ENCODE data around the gene SLC26A6.

The SLC26A6 gene

DNA sequence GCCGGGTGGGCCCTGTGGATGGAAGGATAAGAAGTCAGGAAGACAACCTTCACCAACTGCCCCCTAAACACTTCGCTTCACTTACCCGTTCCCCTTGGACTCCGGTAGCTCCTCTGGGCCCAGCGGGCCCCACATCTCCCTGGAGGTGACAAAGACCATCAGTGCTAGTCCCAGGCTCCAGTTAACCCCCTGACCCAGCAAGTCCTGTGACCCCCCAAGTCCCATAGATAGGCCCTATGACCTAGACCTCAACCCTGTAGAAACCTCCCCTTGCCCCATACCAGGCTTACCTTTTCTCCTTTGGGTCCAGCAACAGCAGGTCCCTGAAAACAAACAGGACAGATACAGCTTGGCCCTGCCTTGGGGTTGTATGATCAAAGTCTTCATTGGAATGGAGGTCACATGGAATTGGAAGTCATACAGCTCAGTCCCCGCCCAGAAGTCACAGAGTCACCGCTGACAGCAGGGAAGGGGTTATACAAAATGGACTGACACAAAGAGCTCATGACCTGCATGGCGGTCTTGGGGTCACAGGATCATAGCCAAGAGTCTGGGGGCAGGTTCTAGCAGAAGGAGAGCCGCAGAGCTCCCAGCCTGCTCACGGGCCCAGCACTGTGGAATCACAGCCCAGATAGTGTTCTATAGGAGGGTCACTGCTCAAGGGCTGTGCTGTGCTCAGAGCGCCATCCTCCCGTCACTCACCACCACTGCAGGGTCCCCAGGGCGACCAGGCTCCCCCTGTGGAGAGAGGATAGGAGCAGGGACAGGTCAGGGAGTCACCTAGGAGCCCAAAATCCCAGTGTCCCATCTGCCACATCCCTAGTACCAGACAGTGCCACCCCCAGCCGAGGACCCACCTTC, 53.4 kb downstream of the SLC26A6 start:
- TF ChIP-seq POU2F2 (IDR thresholded peaks at IDR 0.05; ENCODE audit: low read depth, low read length) = no peak
- no peak for TF ChIP-seq POLR2A (IDR thresholded peaks at IDR 0.05; ENCODE audit: low read depth, low read length)
- no peak for TF ChIP-seq POLR2AphosphoS5 (IDR thresholded peaks at IDR 0.05; ENCODE audit: low read depth, low read length)
- TF ChIP-seq TAF1 (IDR thresholded peaks at IDR 0.05; ENCODE audit: low read depth, low read length) = no peak
- no peak for TF ChIP-seq PAX5 (IDR thresholded peaks at IDR 0.05; ENCODE audit: insufficient read depth, low read length, severe bottlenecking)
- no peak for TF ChIP-seq SPI1 (IDR thresholded peaks at IDR 0.05; ENCODE audit: low read depth, low read length)
- no peak for DNase-seq (ENCODE audit: insufficient read length, low spot score)
- FAIRE-seq = no peak

DNA sequence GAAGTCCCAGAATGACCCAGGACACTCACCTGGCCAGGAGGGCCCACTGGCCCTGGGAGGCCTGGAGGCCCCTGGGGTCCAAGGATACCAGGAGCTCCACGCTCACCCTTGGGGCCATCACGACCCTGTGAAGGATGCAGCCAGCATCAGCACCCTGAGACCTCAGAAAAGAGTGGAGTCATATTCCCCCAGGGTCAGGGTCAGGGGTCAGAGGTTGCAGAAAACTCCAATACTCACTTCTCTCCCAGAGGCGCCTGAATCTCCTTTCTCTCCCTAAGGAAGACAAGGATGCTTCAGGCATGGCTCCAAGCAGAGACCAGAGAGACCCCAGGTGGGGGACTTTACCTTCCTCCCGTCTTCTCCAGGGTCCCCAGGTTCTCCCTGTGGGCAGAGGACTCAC, 58.6 kb downstream of the SLC26A6 start:
- FAIRE-seq (no peak), DNase-seq (ENCODE audit: insufficient read length, low spot score) (no peak)
- TF ChIP-seq TAF1 (IDR thresholded peaks at IDR 0.05; ENCODE audit: low read depth, low read length) = no peak
